Lung (tissue), 12 donors: Measurements from ENCODE around the gene KRTAP10-6. TPM values are rescaled to one million over a fixed set of nuclear protein-coding genes. Genes with fewer than 3 reads are reported as not detected.

Experiments used
- ATAC-seq: fragments of 200-7000 bp; cut with Tn5 transposase; one replicate; pipeline ENCODE4 v1.9.1; 2020; ENCODE audit warnings: moderate number of reproducible peaks; ENCODE audit not compliant: insufficient read depth, low FRiP score
- DNase-seq, 3 donors: peaks; one replicate each; pipeline ENCODE4 v3.0.0-alpha.2; 2013 to 2017
- H3K27ac ChIP-seq, 2 donors: one replicate each; pipeline ENCODE4 v1.5.1; 2013; ENCODE audit warnings: mild to moderate bottlenecking in 2 of 2, moderate library complexity in 2 of 2, control low read depth in 1 of 2, inconsistent platforms in 1 of 2, low read depth in 1 of 2, low read length in 1 of 2
- H3K27me3 ChIP-seq, 3 donors: one replicate each; pipeline ENCODE4 v1.5.1; 2013; ENCODE audit warnings: low read length in 2 of 3; ENCODE audit not compliant: control insufficient read depth in 3 of 3, insufficient read depth in 3 of 3
- H3K36me3 ChIP-seq, 4 donors: one replicate each; pipeline ENCODE4 v1.5.1; 2013; ENCODE audit warnings: low read length in 4 of 4, mild to moderate bottlenecking in 1 of 4, moderate library complexity in 1 of 4; ENCODE audit not compliant: control insufficient read depth in 4 of 4, insufficient read depth in 4 of 4
- H3K4me1 ChIP-seq, 5 donors: one replicate each; pipeline ENCODE4 v1.5.1; 2013; ENCODE audit warnings: low read length in 5 of 5, mild to moderate bottlenecking in 2 of 5, moderate library complexity in 1 of 5; ENCODE audit not compliant: control insufficient read depth in 5 of 5, insufficient read depth in 5 of 5
- H3K4me3 ChIP-seq: one replicate; pipeline ENCODE4 v1.5.1; 2013; ENCODE audit warnings: mild to moderate bottlenecking, control low read depth, moderate library complexity
- H3K9ac ChIP-seq, 2 donors: one replicate each; pipeline ENCODE4 v1.5.1; 2013; ENCODE audit warnings: low read length in 2 of 2, control low read depth in 1 of 2; ENCODE audit not compliant: insufficient read depth in 1 of 2
- H3K9me3 ChIP-seq, 4 donors: one replicate each; pipeline ENCODE4 v1.5.1; 2013; ENCODE audit warnings: low read length in 3 of 4, mild to moderate bottlenecking in 1 of 4, moderate library complexity in 1 of 4; ENCODE audit not compliant: control insufficient read depth in 4 of 4, insufficient read depth in 3 of 4
- CTCF ChIP-seq: IDR thresholded peaks from 2 replicates; pipeline ENCODE4 v1.5.1; 2012; ENCODE audit warnings: mild to moderate bottlenecking; ENCODE audit errors: control extremely low read depth, extremely low read depth
- WGBS, 2 donors: extraction: QIAGEN DNeasy Blood & Tissue Kit; methylation state at CpG; one replicate each; pipeline ENCODE4 v1.1.7; 2013; 5-methylcytosine and 5-hydroxymethylcytosine counted together
- polyA plus RNA-seq, 2 donors: library from polyadenylated mRNA; stranded (reverse); fragments of 200-250 nt; gene quantifications; one replicate each; pipeline ENCODE4 v1.2.1, GENCODE V29; 2013
- total RNA-seq, 2 donors: library from RNA; depleted of rRNA in 1 of 2; stranded (reverse); fragments of >200 nt in 1 of 2; gene quantifications; one replicate each; pipeline ENCODE4 v1.2.1, GENCODE V29; 2014 to 2021
- donor health status: control.
- donor health status: control.
- donor health status: Bipolar disorder and iron deficiency.
- donor health status: healthy.
- donor health status: DM: yes; HTN: yes; CAD: no.

KRTAP10-6 gene
- total and polyA plus RNA-seq, 4 donors: not detected

DNA sequence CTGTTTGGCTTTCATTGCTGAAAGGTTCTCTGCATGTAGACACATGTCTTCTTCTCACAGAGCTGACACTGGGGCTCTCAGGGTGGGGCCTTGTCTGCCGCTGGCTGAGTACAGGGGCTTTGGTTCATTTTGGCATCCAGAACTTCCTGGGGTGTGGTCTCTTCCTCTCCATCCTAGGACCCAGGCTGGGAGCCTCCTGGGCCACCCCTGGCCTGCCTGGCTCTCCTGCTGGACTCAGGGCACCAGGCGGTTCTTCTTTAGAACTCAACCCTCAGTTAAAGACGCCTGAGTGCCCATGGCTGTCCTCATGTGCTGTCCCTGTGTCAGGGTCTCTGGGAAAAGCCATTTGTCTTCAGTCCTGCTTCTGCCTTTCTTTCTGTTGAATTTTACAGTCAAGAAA is 6.4 kb downstream of the KRTAP10-6 start:
- Histone ChIP-seq H3K4me1 (no peaks in the 10 kb centered on the region), H3K27me3 (peaks cover 2 to 6% (median 3%) of the 10 kb centered on the region in 3 donors), H3K9ac (no peak overlapping the region), H3K9me3 (peaks cover 0 to 14% (median 1%) of the 10 kb centered on the region in 4 donors), H3K4me3 (no peak overlapping the region), H3K27ac (no peak overlapping the region), H3K36me3 (no peaks in the 10 kb centered on the region)
- DNase-seq (no peak), ATAC-seq (no peak)
- 78 to 88% methylated on average over 3 of the region's 3 CpGs for WGBS, 2 donors
- TF ChIP-seq CTCF: no peak

DNA sequence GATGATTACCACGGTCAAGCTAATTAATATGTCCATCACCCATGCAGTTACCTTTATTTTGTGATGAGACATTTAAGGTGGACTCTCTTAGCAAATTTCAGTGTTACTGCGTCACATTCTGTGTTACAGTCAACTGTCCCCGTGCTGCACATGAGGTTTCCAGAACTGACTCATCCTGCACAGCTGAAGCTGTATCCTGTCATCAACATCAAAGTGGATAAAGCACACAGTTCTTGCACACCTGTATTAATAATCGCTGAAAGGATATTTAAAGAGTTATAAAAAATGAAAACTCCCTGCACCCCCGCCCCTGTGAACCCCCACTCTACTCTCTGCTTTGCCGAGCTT is 8.5 kb downstream of the KRTAP10-6 start:
- peaks cover 0 to 26% (median 1%) of the 10 kb centered on the region in 4 donors for H3K9me3 ChIP-seq
- no peak overlapping the region for H3K4me3 ChIP-seq
- H3K9ac ChIP-seq: no peak overlapping the region
- ATAC-seq: no peak
- H3K27ac ChIP-seq: no peak overlapping the region
- DNase-seq: no peak
- no peaks in the 10 kb centered on the region for H3K4me1 ChIP-seq
- H3K36me3 ChIP-seq: no peaks in the 10 kb centered on the region
- H3K27me3 ChIP-seq: peaks cover 2 to 6% (median 6%) of the 10 kb centered on the region in 3 donors
- TF ChIP-seq CTCF: no peak
- WGBS, 2 donors: 78 to 81% methylated on average over 6 of the region's 6 CpGs

- ATAC-seq (no peak), DNase-seq (peak; percentile 28 to 76 (median 43))
- H3K27ac ChIP-seq: no peak overlapping the region
- H3K9ac ChIP-seq: no peak overlapping the region
- peaks cover 2 to 6% (median 6%) of the 10 kb centered on the region in 3 donors for H3K27me3 ChIP-seq
- TF ChIP-seq CTCF: no peak
- peaks cover 0 to 31% (median 1%) of the 10 kb centered on the region in 4 donors for H3K9me3 ChIP-seq
- H3K4me1 ChIP-seq: no peaks in the 10 kb centered on the region
- no peaks in the 10 kb centered on the region for H3K36me3 ChIP-seq
- 33 to 47% methylated on average over 11 of the region's 11 CpGs for WGBS, 2 donors
- no peak overlapping the region for H3K4me3 ChIP-seq
Observed at GRCh38 chr21:44583089-44583799, 9.1 kb downstream of the KRTAP10-6 start.
